Testis (tissue), 2 donors: ENCODE data around the gene FHOD1.

Experiments
- CTCF ChIP-seq, 3 experiments: fragments of 450-650 bp in 2 of 3; fragments of 200-600 bp in 1 of 3; sonication (generic) in 1 of 3; IDR thresholded peaks; one replicate each; pipeline ENCODE4 v1.5.1; 2016 to 2019; ENCODE audit warnings: antibody characterized with exemption in 3 of 3, mild to moderate bottlenecking in 2 of 3, moderate library complexity in 1 of 3
- POLR2A ChIP-seq: fragments of 450-650 bp; IDR thresholded peaks from one replicate; pipeline ENCODE4 v1.6.1; 2017; ENCODE audit warnings: antibody characterized with exemption, mild to moderate bottlenecking, moderate library complexity

DNA sequence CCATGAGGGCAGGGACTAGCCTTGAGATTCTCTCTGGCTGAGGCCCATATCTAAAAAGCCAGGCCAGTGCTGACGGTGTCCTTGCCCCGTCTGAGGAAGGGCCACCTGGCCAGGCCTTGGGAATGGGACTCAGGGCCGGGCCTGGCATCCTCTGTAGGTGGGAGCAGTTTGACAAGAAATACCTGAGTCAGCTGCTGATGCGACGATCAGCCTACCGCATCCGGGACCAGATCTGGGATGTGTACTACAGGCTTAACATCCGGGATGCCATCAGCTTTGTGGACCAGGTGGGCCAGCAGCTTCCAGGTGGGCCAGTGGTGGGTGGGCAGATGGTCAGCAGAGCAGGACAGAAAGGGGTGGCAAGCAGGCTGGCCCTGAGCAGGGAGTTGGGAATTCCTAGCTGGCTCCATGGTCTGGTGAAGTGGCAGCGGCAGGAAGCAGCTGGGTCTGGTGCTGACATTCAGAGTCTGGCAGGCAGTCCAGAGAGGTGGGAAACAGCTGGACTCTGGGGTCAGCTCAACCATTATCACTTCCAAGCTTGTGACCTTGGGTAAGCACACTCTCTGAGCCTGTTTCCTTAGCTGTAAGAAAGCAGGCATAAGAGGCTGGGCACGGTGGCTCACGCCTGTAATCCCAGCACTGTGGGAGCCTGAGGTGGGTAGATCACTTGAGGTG is 11.0 kb upstream of the FHOD1 start:
- TF ChIP-seq CTCF (IDR thresholded peaks at IDR 0.05) (no peak), POLR2A (no peak)
